ENCODE measurements around the gene NANOS2.
"Not testable (repeated sequence)": the region's sequence is repeated elsewhere in the genome, so short reads cannot be mapped to it uniquely, and the experiment has no call there.

The NANOS2 gene

DNA sequence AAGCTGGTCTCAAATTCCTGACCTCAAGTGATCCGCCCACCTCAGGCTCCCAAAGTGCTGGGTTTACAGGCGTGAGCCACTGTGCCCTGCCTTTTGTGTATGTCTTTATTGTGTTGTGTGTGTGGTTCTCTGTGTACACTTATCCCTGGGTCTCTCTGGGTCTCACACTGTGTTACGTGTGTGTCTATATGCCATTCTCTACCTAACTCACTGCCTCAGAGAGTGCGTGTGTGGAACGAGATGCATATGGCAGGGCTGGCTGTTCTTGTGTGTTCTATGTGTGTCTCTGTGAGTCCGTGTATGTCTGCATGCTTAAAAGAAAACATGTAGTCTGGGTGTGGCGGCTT lies 40.0 kb downstream of the NANOS2 start:
- DNase-seq (ENCODE audit: low read depth in 2 of 2) = no peak

- DNase-seq (ENCODE audit: low read depth in 2 of 2) = no peak
These were observed 41.3 kb downstream of the NANOS2 start for GRCh38 chr19:45873219-45873772.

DNA sequence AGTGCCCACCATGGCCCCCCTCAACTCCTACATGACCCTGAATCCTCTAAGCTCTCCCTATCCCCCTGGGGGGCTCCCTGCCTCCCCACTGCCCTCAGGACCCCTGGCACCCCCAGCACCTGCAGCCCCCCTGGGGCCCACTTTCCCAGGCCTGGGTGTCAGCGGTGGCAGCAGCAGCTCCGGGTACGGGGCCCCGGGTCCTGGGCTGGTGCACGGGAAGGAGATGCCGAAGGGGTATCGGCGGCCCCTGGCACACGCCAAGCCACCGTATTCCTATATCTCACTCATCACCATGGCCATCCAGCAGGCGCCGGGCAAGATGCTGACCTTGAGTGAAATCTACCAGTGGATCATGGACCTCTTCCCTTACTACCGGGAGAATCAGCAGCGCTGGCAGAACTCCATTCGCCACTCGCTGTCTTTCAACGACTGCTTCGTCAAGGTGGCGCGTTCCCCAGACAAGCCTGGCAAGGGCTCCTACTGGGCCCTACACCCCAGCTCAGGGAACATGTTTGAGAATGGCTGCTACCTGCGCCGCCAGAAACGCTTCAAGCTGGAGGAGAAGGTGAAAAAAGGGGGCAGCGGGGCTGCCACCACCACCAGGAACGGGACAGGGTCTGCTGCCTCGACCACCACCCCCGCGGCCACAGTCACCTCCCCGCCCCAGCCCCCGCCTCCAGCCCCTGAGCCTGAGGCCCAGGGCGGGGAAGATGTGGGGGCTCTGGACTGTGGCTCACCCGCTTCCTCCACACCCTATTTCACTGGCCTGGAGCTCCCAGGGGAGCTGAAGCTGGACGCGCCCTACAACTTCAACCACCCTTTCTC lies 42.3 kb downstream of the NANOS2 start:
- DNase-seq (ENCODE audit: low read depth in 2 of 2) = no peak

DNA sequence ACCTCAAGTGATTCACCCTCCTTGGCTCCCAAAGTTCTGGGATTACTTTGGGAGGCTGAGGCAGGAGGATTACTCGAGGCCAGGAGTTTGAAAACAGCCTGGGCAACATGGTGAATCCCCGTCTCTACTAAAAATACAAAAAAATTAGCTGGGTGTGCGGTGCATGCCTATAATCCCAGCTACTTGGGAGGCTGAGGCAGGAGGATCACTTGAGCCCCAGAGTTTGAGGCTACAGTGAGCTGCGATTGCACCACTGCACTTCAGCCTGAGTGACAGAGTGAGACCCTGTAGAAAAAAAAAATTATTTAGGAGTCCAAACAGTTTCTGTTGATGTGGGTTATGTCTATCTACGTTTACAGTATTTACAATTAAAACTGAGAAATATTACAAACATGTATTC lies 43.8 kb downstream of the NANOS2 start:
- no peak for DNase-seq (ENCODE audit: low read depth in 2 of 2)

DNA sequence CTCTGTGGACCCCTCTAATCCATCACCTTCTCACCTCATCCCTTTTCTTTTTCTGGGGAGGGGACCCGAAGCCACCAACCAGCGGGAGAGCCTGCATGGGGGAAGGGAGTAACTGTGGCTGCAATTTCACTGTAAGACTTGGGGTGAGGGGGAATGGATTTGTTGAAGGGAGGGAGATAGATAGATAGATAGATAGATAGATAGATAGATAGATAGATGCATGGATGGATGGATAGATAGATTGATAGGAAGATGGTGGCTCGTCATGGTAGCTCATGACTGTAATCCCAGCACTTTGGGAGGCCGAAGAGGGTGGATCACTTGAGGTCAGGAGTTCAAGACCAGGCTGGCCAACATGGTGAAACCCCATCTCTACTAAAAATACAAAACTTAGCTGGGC lies 47.3 kb downstream of the NANOS2 start:
- not testable (repeated sequence) for DNase-seq (ENCODE audit: low read depth in 2 of 2)

GRCh38 chr19:45866400-45867176 lies 48.0 kb downstream of the NANOS2 start:
- DNase-seq (ENCODE audit: low read depth in 2 of 2) = no peak

GRCh38 chr19:45865269-45865948 lies 49.2 kb downstream of the NANOS2 start:
- DNase-seq (ENCODE audit: low read depth in 2 of 2) = no peak

GRCh38 chr19:45864629-45865082 lies 49.9 kb downstream of the NANOS2 start:
- DNase-seq (ENCODE audit: low read depth in 2 of 2) = no peak

- DNase-seq (ENCODE audit: low read depth in 2 of 2) = peak; percentile 45 to 56
These were observed 50.5 kb downstream of the NANOS2 start, which contains the start of gene FOXA3 for GRCh38 chr19:45863840-45864628. Gene FOXA3 (plus strand): TSS chr19:45864326. CDS start chr19:45864457, 131 bp downstream.

DNA sequence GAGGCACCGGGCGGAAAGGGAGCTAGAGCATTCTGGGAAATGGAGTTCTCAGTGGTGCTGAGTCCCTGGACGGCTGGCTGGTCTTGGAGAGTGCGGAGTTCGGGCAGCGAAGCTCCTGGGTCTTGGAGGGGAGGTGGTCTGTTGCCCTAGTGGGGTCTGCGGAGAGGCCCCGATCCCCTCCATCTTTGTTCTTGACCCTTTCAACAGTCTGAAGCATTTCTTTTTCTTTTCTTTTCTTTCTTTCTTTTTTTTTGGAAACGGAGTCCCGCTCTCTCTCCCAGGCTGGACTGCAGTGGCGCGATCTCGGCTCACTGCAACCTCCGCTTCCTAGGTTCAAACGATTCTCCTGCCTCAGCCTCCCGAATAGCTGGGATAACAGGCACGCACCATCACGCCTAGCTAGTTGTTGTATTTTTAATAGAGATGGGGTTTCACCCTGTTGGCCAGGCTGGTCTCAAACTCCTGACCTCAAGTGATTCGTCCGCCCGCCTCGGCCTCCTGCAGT lies 51.2 kb downstream of the NANOS2 start:
- DNase-seq (ENCODE audit: low read depth in 2 of 2) = no peak
